GM23338 (cell line): ENCODE measurements around the gene TEAD2. TPM values are rescaled to one million over a fixed set of nuclear protein-coding genes. Genes with fewer than 3 reads are reported as not detected.

Experiments used
- ATAC-seq: fragments of 200-7000 bp; cut with Tn5 transposase; 3 replicates; pipeline ENCODE4 v1.9.1; 2020
- DNase-seq: peaks from one replicate; pipeline ENCODE4 v3.0.0-alpha.2; 2015; ENCODE audit warnings: low spot score
- H2AFZ ChIP-seq: fragments of 200-600 bp; sonication (generic); 2 replicates; pipeline ENCODE4 v1.8.0; 2016; ENCODE audit warnings: antibody characterized with exemption, mild to moderate bottlenecking, moderate library complexity
- H3F3A ChIP-seq: fragments of 200-600 bp; sonication (generic); replicated peaks from 2 replicates; pipeline ENCODE4 v1.8.0; 2017; ENCODE audit warnings: antibody characterized with exemption, mixed run types, low read depth
- H3K27ac ChIP-seq: fragments of 200-600 bp; sonication (generic); 2 replicates; pipeline ENCODE4 v1.6.1; 2016; ENCODE audit warnings: low read depth
- H3K27me3 ChIP-seq: fragments of 200-600 bp; sonication (generic); 2 replicates; pipeline ENCODE4 v1.8.0; 2016; ENCODE audit warnings: mild to moderate bottlenecking, mixed run types, moderate library complexity; ENCODE audit not compliant: insufficient read depth
- H3K36me3 ChIP-seq: fragments of 200-600 bp; sonication (generic); 2 replicates; pipeline ENCODE4 v1.8.0; 2016; ENCODE audit warnings: mild to moderate bottlenecking; ENCODE audit not compliant: insufficient read depth
- H3K4me1 ChIP-seq: fragments of 200-600 bp; sonication (generic); 2 replicates; pipeline ENCODE4 v1.8.0; 2016; ENCODE audit warnings: mild to moderate bottlenecking, moderate library complexity; ENCODE audit not compliant: insufficient read depth
- H3K4me2 ChIP-seq: fragments of 200-600 bp; sonication (generic); 2 replicates; pipeline ENCODE4 v1.7.1; 2017; ENCODE audit warnings: mixed run types
- H3K4me3 ChIP-seq: fragments of 200-600 bp; sonication (generic); 2 replicates; pipeline ENCODE4 v1.6.1; 2016; ENCODE audit warnings: mixed run types
- H3K79me2 ChIP-seq: fragments of 200-600 bp; sonication (generic); replicated peaks from 2 replicates; pipeline ENCODE4 v1.8.0; 2017; ENCODE audit warnings: mild to moderate bottlenecking; ENCODE audit not compliant: insufficient read depth
- H3K9me2 ChIP-seq: fragments of 200-600 bp; sonication (generic); 2 replicates; pipeline ENCODE4 v1.8.0; 2017; ENCODE audit not compliant: insufficient read depth
- H4K20me1 ChIP-seq: fragments of 200-600 bp; sonication (generic); replicated peaks from 2 replicates; pipeline ENCODE4 v1.8.0; 2017; ENCODE audit warnings: mild to moderate bottlenecking; ENCODE audit not compliant: insufficient read depth
- H3K27ac Mint-ChIP-seq: 2 replicates; pipeline ENCODE4 v1.8.0; 2020; ENCODE audit warnings: inconsistent platforms, mild to moderate bottlenecking, moderate library complexity, mixed read lengths
- H3K27me3 Mint-ChIP-seq: 3 replicates; pipeline ENCODE4 v1.8.0; 2022; ENCODE audit warnings: low read depth, mild to moderate bottlenecking, moderate library complexity, mixed read lengths, inconsistent platforms; ENCODE audit not compliant: insufficient read depth, poor library complexity
- H3K36me3 Mint-ChIP-seq: 3 replicates; pipeline ENCODE4 v1.8.0; 2021; ENCODE audit warnings: low read depth, mild to moderate bottlenecking, inconsistent platforms, moderate library complexity, mixed read lengths
- H3K4me1 Mint-ChIP-seq: 3 replicates; pipeline ENCODE4 v1.8.0; 2020; ENCODE audit warnings: mild to moderate bottlenecking, inconsistent platforms, mixed read lengths
- H3K4me3 Mint-ChIP-seq: 3 replicates; pipeline ENCODE4 v1.8.0; 2021; ENCODE audit warnings: moderate library complexity, mild to moderate bottlenecking, inconsistent platforms, mixed read lengths
- H3K9me3 Mint-ChIP-seq: 3 replicates; pipeline ENCODE4 v1.8.0; 2020; ENCODE audit warnings: moderate library complexity, mild to moderate bottlenecking, inconsistent platforms, mixed read lengths
- CREB1 ChIP-seq: fragments of 250-450 bp; sonication (Bioruptor Pico); IDR thresholded peaks from 2 replicates; pipeline ENCODE4 v1.5.0; 2020; ENCODE audit warnings: low read depth, mild to moderate bottlenecking, moderate library complexity
- ETS1 ChIP-seq: IDR thresholded peaks from 2 replicates; pipeline ENCODE4 v1.6.1; 2016; ENCODE audit warnings: antibody characterized with exemption
- EZH2 ChIP-seq: fragments of 200-600 bp; sonication (generic); IDR thresholded peaks from one replicate; pipeline ENCODE4 v1.8.0; 2017; ENCODE audit warnings: antibody characterized with exemption, mild to moderate bottlenecking, low read depth; ENCODE audit not compliant: unreplicated experiment
- EZH2phosphoT487 ChIP-seq: fragments of 200-600 bp; sonication (generic); IDR thresholded peaks from one replicate; pipeline ENCODE4 v1.8.1; 2018; ENCODE audit warnings: antibody characterized with exemption; ENCODE audit not compliant: unreplicated experiment
- JUNB ChIP-seq: IDR thresholded peaks from one replicate; pipeline ENCODE4 v1.6.1; 2016; ENCODE audit warnings: antibody characterized with exemption; ENCODE audit not compliant: unreplicated experiment
- POLR2AphosphoS5 ChIP-seq: IDR thresholded peaks from 2 replicates; pipeline ENCODE4 v1.6.1; 2016; ENCODE audit warnings: antibody characterized with exemption, low read depth
- ZNF114 ChIP-seq: fragments of 250-450 bp; sonication (Bioruptor Pico); IDR thresholded peaks from 2 replicates; pipeline ENCODE4 v1.5.0; 2020; ENCODE audit warnings: mild to moderate bottlenecking, moderate library complexity
- ZNF331 ChIP-seq: fragments of 250-450 bp; sonication (Bioruptor Pico); IDR thresholded peaks from 2 replicates; pipeline ENCODE4 v1.5.0; 2020; ENCODE audit warnings: low read depth, mild to moderate bottlenecking, moderate library complexity
- ZNF462 ChIP-seq: fragments of 250-450 bp; sonication (Bioruptor Pico); IDR thresholded peaks from 2 replicates; pipeline ENCODE4 v1.5.0; 2020; ENCODE audit warnings: mild to moderate bottlenecking, moderate library complexity
- polyA plus RNA-seq: library from polyadenylated mRNA; unstranded; fragments of >200 nt; fragmentation: Nextera tagmentation; extraction: Ambion mirVana; gene quantifications from 2 replicates; pipeline ENCODE4 v1.2.1, GENCODE V29; 2016
- total RNA-seq: library from RNA; depleted of rRNA; stranded (reverse); fragments of >200 nt; shearing (Covaris generic); gene quantifications from 2 replicates; pipeline ENCODE4 v1.2.3, GENCODE V29; 2014

Gene TEAD2
- total and polyA plus RNA-seq, 2 experiments from 2014 or later: 30.3 to 82.5 TPM

- Histone ChIP-seq H3K4me1 (peaks cover 20% of the 10 kb centered on the region), H3K27ac (peak overlapping the region; percentile 89), H4K20me1 (no peaks in the 10 kb centered on the region), H3F3A (peaks cover 9% of the 10 kb centered on the region; the same call in 1 of the 2 replicates), H2AFZ (no peak overlapping the region), H3K36me3 (no peaks in the 10 kb centered on the region), H3K9me2 (0 out of 2 replicates have a peak, but pooled peaks cover 3% of the 10 kb centered on the region), H3K79me2 (no peaks in the 10 kb centered on the region), H3K4me3 (peak overlapping the region; percentile 15), H3K4me2 (peak overlapping the region; percentile 69), H3K27me3 (no peaks in the 10 kb centered on the region)
- Mint-ChIP-seq H3K36me3 (no peaks in the 10 kb centered on the region), H3K4me1 (peaks cover 41% of the 10 kb centered on the region), H3K9me3 (no peaks in the 10 kb centered on the region; the same call in 2 of the 3 replicates), H3K27ac (peak overlapping the region; percentile 96), H3K4me3 (peak overlapping the region; percentile 45), H3K27me3 (peaks cover 28% of the 10 kb centered on the region)
- DNase-seq (peak; percentile 96), ATAC-seq (peak; percentile 98)
- no peak for TF ChIP-seq JUNB
- TF ChIP-seq CREB1 (CRISPR knock-in tag): peak; percentile 66
- TF ChIP-seq EZH2: no peak
- TF ChIP-seq POLR2AphosphoS5: peak; percentile 64
- peak; percentile 99 for TF ChIP-seq ZNF114 (CRISPR knock-in tag)
- no peak for TF ChIP-seq EZH2phosphoT487
- TF ChIP-seq ZNF331 (CRISPR knock-in tag): 0 out of 2 replicates have a peak, but pooled peaks have one; percentile 48
- TF ChIP-seq ETS1: peak; percentile 27; the same call in 1 of the 2 replicates
- peak; percentile 98 for TF ChIP-seq ZNF462 (CRISPR knock-in tag)
These were observed 41.4 kb upstream of the TEAD2 start for GRCh38 chr19:49403404-49404187.
